HG02885 (cell line): ENCODE data around the gene RAB43.
"Not testable (repeated sequence)": the region's sequence is repeated elsewhere in the genome, so short reads cannot be mapped to it uniquely, and the experiment has no call there.

Source experiments
- ATAC-seq: cut with Tn5 transposase; IDR thresholded peaks from one replicate; pipeline ENCODE4 v1.9.1; 2021; ENCODE audit warnings: mild to moderate bottlenecking; ENCODE audit not compliant: unreplicated experiment, poor library complexity

The RAB43 gene

DNA sequence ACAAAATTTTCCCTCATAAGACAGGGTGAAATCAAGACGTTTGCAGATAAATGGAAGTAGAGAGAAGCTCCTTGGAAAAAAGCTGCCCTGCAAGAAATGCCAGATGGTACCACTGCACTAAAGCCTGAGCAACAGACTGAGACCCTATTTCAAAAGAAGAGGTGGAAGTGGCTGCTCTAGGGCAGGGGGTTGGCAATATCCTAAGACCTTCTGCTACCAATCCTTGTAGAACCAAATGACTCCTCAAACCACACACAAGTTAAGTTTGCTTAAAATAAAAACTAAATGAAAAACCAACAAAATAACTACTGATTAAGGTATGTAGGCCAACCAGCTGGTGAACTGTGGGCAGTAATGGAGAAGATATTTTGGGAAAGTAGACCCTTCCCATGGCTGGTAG is 21.3 kb downstream of the RAB43 start:
- ATAC-seq: no peak

GRCh38 chr3:129095285-129095684 is 26.3 kb downstream of the RAB43 start:
- no peak for ATAC-seq

- not testable (repeated sequence) for ATAC-seq
Observed at GRCh38 chr3:129088312-129088711, 33.3 kb downstream of the RAB43 start.

DNA sequence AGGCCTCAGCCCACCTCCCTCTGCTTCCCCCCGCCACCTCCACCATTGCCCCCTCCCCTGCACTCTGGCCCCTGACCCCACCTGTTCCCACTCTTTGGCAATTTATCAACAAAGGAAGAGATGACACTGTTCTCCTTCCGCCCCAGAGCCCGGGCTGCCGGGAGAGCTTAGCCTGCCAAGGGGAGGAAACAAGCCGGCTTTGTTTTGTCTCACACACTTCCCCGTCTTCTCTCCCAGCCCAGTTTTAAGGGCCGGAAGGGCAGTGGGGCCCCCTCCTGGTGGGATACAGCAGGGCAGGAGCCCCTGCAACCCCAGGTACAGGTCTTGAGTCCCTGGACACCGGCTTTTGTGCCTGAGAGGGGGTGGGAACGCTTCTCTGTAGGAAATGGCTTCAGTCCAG is 33.7 kb downstream of the RAB43 start:
- ATAC-seq: not testable (repeated sequence)

- ATAC-seq: no peak
Observed at GRCh38 chr3:129087138-129087702, 34.4 kb downstream of the RAB43 start.

GRCh38 chr3:129085818-129086217 is 35.8 kb downstream of the RAB43 start:
- no peak for ATAC-seq

DNA sequence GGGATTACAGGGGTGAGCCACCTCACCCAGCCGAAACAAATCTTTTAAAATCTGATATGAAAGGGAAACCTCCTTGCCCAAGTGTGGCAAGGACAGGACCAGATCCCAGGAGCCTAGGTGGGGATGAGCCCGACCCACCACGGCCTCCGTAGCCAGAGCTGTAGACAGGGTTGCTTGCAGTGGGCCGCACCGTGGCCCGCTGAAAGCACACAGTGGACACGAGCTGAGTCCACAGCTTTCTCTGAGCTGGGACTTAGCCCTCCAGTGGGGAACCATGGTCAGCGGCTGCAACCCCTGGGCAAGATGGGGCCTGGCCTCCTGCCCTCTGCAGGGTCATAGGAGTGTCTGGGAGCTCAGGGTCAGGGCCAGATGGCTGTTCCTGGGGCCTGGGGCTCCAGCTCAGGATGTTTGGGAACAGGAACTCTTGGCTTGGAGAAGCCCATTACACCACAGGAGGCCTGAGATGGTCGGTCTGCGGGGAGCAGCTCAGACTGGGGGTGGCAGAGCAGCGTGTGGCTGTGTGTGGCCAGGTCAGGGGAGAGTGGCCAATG is 36.4 kb downstream of the RAB43 start:
- ATAC-seq: no peak

GRCh38 chr3:129084501-129084900 is 37.1 kb downstream of the RAB43 start:
- ATAC-seq: no peak

DNA sequence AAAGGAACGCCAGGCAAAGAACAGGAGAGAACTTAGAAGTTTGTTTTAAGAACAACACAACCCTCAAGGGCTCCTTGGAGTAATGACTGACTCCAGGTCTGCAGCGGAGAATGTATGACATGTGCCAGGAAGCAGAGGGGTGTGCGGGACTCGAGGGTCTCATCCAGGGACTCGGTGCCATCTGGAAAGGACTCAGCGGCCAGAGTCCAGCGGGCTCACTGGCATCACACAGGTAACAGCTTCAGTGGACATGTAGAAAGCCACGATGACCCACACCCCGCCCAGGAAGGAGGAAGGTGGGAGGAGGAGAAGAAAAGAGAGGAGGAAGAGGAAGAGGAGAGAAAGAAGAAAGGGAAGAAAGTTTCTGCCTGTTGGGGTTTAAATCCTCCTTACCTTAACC is 39.6 kb downstream of the RAB43 start:
- ATAC-seq: no peak

DNA sequence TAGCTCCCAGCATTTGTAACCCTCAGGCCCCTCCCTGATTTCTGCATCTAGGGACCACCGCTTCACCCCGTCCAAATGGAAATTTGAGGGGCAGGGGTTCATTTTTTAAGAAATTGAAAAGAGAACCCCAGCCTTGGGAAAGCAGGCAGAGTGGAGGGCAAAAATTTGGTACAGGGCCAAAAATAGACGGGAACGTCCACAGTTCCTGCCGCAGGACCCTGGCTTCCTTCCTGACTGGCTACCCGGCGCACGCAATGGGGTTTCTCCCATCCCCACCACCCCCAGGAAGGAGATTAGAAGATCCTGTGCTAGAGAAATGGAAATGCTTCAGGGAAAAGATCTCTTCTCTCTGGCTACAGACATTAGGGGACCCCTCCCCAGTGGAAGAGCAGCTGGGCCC is 40.1 kb downstream of the RAB43 start:
- no peak for ATAC-seq

DNA sequence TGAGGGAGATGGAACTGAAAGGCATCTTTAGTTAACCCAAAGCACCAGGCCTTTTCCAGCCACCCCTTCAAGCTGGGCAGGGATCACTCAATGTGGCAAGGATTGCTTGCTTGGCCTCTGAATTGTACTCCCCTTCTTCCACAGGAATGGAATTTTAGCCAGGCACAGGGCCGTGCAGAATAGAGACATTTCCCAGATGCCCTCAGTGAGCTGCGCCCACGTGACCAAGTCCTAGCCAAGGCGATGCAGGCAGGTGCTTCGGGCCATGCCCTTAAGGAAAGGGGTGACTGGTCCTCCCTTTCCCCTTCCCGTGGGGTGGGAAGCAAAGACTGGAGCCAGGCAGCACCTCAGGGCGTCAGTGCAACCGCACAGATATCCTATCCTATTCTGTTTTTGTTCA is 43.1 kb downstream of the RAB43 start:
- ATAC-seq: no peak

DNA sequence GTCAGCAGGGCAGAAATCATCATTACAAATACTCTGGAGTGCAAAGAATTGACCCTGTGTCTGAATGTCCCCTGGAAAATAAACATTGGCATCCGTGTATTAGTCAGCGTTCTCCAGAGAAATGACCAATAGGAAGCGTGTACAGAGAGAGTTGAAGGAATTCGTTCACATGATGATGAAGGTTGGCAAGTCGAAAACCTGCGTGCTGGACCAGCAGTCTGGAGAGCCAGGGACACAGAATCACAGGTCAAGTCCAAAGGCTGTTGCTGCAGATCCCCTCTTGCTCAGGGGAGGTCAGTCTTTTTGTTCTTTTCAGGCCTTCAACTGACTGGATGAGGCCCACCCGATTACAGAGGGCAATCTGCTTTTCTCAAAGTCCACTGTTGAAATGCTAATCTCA is 44.4 kb downstream of the RAB43 start:
- no peak for ATAC-seq

DNA sequence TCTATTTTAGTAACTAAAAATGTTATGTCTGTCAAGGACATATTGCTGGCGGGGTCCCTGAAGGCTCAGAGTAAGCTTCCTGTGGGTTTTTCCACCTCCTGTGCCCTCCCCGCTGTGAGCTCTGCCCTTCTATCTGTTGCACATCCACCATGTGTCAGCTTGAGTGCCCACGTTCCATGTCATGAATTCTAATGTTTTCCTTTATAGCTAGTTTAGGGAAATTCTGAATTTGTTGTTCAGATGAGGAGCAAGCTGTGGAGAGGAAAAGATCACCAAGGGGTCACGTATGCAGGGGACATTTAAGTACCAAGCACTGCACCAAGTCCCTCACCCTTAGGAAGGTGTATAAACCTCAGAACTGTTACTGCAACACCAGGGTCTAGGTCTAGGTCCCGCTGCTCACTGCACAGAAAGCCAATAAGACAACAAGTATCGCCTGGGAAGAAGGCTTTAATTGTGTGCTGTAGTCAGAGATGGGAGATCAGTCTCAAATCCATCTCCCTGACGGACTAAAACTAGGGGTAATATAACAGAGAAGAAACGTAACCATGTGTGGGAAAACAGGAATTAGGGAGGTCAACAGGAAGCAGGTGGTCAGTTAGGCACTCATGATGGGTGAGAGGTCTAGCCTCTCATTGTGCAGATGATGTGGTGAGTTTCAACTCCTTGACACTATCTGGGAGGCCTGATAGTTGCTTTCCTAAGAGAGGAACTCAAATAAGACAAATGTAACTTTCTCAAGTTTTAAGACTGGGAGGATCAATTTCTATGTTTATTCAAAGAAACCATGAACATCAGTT is 51.3 kb downstream of the RAB43 start:
- ATAC-seq: no peak

DNA sequence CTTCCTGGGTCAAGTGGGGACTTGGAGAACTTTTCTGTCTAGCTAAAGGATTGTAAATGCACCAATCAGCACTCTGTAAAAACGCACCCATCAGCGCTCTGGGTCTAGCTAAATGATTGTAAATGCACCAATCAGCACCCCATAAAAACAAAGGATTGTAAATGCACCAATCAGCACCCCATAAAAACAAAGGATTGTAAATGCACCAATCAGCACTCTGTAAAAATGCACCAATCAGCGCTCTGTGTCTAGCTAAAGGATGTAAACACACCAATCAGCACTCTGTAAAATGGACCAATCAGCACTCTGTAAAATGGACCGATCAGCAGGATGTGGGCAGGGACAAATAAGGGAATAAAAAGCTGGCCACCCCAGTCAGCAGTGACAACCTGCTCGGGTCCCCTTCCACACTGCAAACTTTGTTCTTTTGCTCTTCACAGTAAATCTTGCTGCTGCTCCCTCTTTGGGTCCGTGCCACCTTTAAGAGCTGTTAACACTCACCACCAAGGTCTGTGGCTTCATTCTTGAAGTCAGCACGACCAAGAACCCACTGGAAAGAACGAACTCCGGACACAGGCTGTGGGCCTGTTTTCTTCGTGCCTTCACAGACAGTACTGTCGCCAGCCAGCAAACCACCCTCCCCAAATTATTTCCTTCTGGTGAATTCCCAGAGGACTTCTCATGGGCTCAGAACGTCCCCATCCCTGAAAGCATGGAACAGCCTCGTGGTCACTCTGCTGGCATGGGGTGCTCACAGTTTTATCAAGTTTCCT is 52.1 kb downstream of the RAB43 start:
- not testable (repeated sequence) for ATAC-seq

DNA sequence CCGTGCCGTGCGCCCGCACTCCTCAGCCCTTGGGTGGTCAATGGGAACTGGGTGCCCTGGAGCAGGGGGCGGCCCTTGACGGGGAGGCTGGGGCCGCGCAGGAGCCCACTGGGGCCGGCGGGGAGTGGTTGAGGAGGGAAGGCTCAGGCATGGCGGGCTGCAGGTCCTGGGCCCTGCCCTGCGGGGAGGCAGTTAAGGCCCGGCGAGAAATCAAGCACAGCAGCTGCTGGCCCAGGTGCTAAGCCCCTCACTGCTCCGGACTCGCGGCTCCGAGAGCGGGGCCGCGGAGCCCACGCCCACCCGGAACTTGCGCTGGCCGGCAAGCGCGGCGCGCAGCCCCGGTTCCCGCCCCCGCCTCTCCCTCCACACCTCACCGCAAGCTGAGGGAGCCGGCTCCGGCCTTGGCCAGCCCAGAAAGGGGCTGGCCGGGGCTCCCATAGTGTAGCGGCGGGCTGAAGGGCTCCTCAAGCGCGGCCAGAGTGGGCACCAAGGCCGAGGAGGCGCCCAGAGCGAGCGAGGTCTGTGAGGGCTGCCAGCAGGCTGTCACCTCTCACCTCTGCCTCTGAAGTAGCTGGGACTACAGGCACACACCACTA is 53.2 kb downstream of the RAB43 start:
- no peak for ATAC-seq

DNA sequence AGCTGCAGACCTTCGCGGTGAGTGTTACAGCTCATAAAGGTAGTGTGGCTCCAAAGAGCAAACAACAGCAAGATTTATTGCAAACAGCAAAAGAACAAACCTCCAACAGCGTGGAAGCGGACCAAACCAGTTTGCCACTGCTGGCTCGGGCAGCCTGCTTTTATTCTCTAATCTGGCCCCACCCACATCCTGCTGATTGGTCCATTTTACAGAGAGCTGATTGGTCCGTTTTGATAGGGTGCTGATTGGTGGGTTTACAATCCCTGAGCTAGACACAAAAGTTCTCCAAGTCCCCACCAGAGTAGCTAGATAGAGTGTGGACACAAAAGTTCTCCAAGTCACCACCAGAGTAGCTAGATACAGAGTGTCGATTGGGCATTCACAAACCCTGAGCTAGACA is 53.9 kb downstream of the RAB43 start:
- ATAC-seq: not testable (repeated sequence)

- ATAC-seq: no peak
Observed at GRCh38 chr3:129065720-129066073, 55.9 kb downstream of the RAB43 start.

- no peak for ATAC-seq
Observed at GRCh38 chr3:129065016-129065719, 56.4 kb downstream of the RAB43 start.

- ATAC-seq: no peak
Observed at GRCh38 chr3:129063841-129064482, 57.6 kb downstream of the RAB43 start.
